CD4-positive, CD25-positive, alpha-beta regulatory T cell (primary cell): ENCODE results near the gene TMEM235. TPM values are rescaled to one million over a fixed set of nuclear protein-coding genes. Genes with fewer than 3 reads are reported as not detected.

ENCODE experiments used
- ATAC-seq, 2 donors: fragments of 150-1000 bp; cut with Tn5 transposase; one replicate each; pipeline ENCODE4 v1.10.0; 2021; ENCODE audit warnings: low read depth in 2 of 2, moderate number of reproducible peaks in 2 of 2, moderate library complexity in 1 of 2
- DNase-seq, 3 donors: peaks; one replicate each; pipeline versions ENCODE4 v3.0.0 to v3.0.0-alpha.2; 2012 to 2022; ENCODE audit warnings: mixed read lengths in 1 of 3
- H3K27ac ChIP-seq: one replicate; pipeline ENCODE4 v1.7.0; 2013; ENCODE audit warnings: mild to moderate bottlenecking, low read length; ENCODE audit not compliant: insufficient read depth, poor library complexity, severe bottlenecking
- H3K27me3 ChIP-seq: one replicate; pipeline ENCODE4 v1.7.0; 2013; ENCODE audit warnings: low read length; ENCODE audit not compliant: control insufficient read depth, insufficient read depth
- H3K36me3 ChIP-seq: one replicate; pipeline ENCODE4 v1.7.0; 2013; ENCODE audit warnings: mild to moderate bottlenecking, low read length, moderate library complexity; ENCODE audit not compliant: control insufficient read depth, insufficient read depth
- H3K4me1 ChIP-seq: 2 replicates; pipeline ENCODE4 v1.7.0; 2013; ENCODE audit warnings: mild to moderate bottlenecking, low read length; ENCODE audit not compliant: insufficient read depth, control insufficient read depth, poor library complexity, severe bottlenecking
- H3K4me3 ChIP-seq: one replicate; pipeline ENCODE4 v1.7.0; 2013; ENCODE audit warnings: low read depth, mild to moderate bottlenecking, low read length, moderate library complexity
- H3K9me3 ChIP-seq, 2 experiments: 1 replicate in 1 of 2; 2 replicates in 1 of 2; pipeline ENCODE4 v1.7.0; 2013; ENCODE audit warnings: low read length in 2 of 2, mild to moderate bottlenecking in 1 of 2, moderate library complexity in 1 of 2; ENCODE audit not compliant: control insufficient read depth in 2 of 2
- H3K27ac Mint-ChIP-seq, 3 donors: one replicate each; pipeline ENCODE4 v1.8.0; 2020 to 2022; ENCODE audit warnings: mild to moderate bottlenecking in 3 of 3, mixed read lengths in 3 of 3, moderate library complexity in 2 of 3
- H3K27me3 Mint-ChIP-seq: one replicate; pipeline ENCODE4 v1.8.0; 2022; ENCODE audit warnings: mild to moderate bottlenecking, mixed read lengths
- H3K36me3 Mint-ChIP-seq: one replicate; pipeline ENCODE4 v1.8.0; 2020; ENCODE audit warnings: mixed read lengths
- H3K4me1 Mint-ChIP-seq, 4 donors: one replicate each; pipeline ENCODE4 v1.8.0; 2020 to 2022; ENCODE audit warnings: mixed read lengths in 4 of 4, mild to moderate bottlenecking in 1 of 4
- H3K4me3 Mint-ChIP-seq, 4 donors: one replicate each; pipeline ENCODE4 v1.8.0; 2020 to 2022; ENCODE audit warnings: mild to moderate bottlenecking in 4 of 4, mixed read lengths in 4 of 4, moderate library complexity in 3 of 4
- H3K9me3 Mint-ChIP-seq, 7 donors: one replicate each; pipeline ENCODE4 v1.8.0; 2020 to 2022; ENCODE audit warnings: mixed read lengths in 7 of 7, mild to moderate bottlenecking in 3 of 7, moderate library complexity in 2 of 7
- polyA plus RNA-seq, 4 donors: library from polyadenylated mRNA; unstranded; fragments of 300-500 nt; fragmentation: Illumina TruSeq; gene quantifications; one replicate each; pipeline ENCODE4 v1.2.3, GENCODE V29; 2021
- total RNA-seq: library from RNA; stranded (reverse); gene quantifications from one replicate; pipeline ENCODE4 v1.2.3, GENCODE V29; 2022

Gene TMEM235
- total and polyA plus RNA-seq, 5 donors from 2014 or later: not detected

- Histone ChIP-seq H3K27ac (no peak overlapping the region), H3K27me3 (no peaks in the 10 kb centered on the region), H3K4me1 (no peaks in the 10 kb centered on the region), H3K9me3 (no peaks in the 10 kb centered on the region), H3K36me3 (no peaks in the 10 kb centered on the region), H3K4me3 (no peak overlapping the region)
- Mint-ChIP-seq H3K4me1 (peaks cover 0 to 4% (median 0%) of the 10 kb centered on the region in 4 donors), H3K4me3 (no peak overlapping the region), H3K27me3 (no peaks in the 10 kb centered on the region), H3K9me3 (no peaks in the 10 kb centered on the region), H3K27ac (no peak overlapping the region), H3K36me3 (no peaks in the 10 kb centered on the region)
- DNase-seq (no peak), ATAC-seq (no peak)
Measured at GRCh38 chr17:78208486-78208885, 22.9 kb upstream of the TMEM235 start.

DNA sequence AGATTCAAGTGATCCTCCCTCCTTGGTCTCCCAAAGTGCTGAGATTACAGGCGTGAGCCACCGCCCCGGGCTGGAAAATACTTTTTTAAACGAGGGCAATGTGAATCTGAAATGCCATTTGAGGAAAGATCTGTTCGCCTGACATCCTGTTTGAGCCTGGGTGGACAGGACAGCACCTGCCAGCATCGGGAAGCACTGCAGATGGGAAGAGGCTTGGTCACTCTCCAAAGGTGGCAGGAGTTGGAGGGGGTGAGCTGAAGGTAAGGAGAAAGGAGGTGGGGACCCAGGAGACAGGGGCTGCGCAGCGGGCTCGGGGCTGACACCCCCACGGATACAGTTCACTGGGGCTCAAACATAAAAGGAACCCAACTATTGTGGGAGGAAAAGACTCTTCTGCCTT lies 21.3 kb upstream of the TMEM235 start:
- Histone ChIP-seq H3K9me3 (no peaks in the 10 kb centered on the region), H3K27ac (no peak overlapping the region), H3K4me3 (no peak overlapping the region), H3K27me3 (no peaks in the 10 kb centered on the region), H3K4me1 (peaks cover 6% of the 10 kb centered on the region), H3K36me3 (no peaks in the 10 kb centered on the region)
- H3K27ac Mint-ChIP-seq: no peak overlapping the region
- ATAC-seq (no peak), DNase-seq (no peak)
- H3K9me3 Mint-ChIP-seq: no peaks in the 10 kb centered on the region
- no peak overlapping the region for H3K4me3 Mint-ChIP-seq
- peaks cover 0 to 14% (median 0%) of the 10 kb centered on the region in 4 donors for H3K4me1 Mint-ChIP-seq
- H3K36me3 Mint-ChIP-seq: no peaks in the 10 kb centered on the region
- no peaks in the 10 kb centered on the region for H3K27me3 Mint-ChIP-seq

GRCh38 chr17:78211032-78211431 lies 20.4 kb upstream of the TMEM235 start:
- H3K36me3 ChIP-seq: no peaks in the 10 kb centered on the region
- no peak overlapping the region for H3K27ac ChIP-seq
- H3K4me1 Mint-ChIP-seq: peaks cover 0 to 14% (median 0%) of the 10 kb centered on the region in 4 donors
- peaks cover 6% of the 10 kb centered on the region for H3K4me1 ChIP-seq
- H3K36me3 Mint-ChIP-seq: no peaks in the 10 kb centered on the region
- ATAC-seq (no peak), DNase-seq (no peak)
- H3K27me3 ChIP-seq: no peaks in the 10 kb centered on the region
- no peaks in the 10 kb centered on the region for H3K9me3 Mint-ChIP-seq
- no peak overlapping the region for H3K4me3 Mint-ChIP-seq
- no peak overlapping the region for H3K27ac Mint-ChIP-seq
- H3K4me3 ChIP-seq: no peak overlapping the region
- H3K9me3 ChIP-seq: no peaks in the 10 kb centered on the region
- no peaks in the 10 kb centered on the region for H3K27me3 Mint-ChIP-seq

- Histone ChIP-seq H3K4me3 (no peak within 1 kb of the TSS), H3K27ac (peak within 1 kb of the TSS; percentile 23), H3K9me3 (no peaks in the 10 kb centered on the region), H3K27me3 (no peaks in the 10 kb centered on the region), H3K36me3 (no peaks in the 10 kb centered on the region), H3K4me1 (peaks cover 6% of the 10 kb centered on the region)
- peak within 1 kb of the TSS; percentile 75 to 94 (median 82) for H3K4me3 Mint-ChIP-seq
- no peaks in the 10 kb centered on the region for H3K36me3 Mint-ChIP-seq
- H3K9me3 Mint-ChIP-seq: no peaks in the 10 kb centered on the region
- peak; percentile 100 for ATAC-seq
- H3K4me1 Mint-ChIP-seq: peaks cover 0 to 14% (median 2%) of the 10 kb centered on the region in 4 donors
- DNase-seq: peak; percentile 85 to 93 (median 89)
- H3K27me3 Mint-ChIP-seq: no peaks in the 10 kb centered on the region
- H3K27ac Mint-ChIP-seq: peak within 1 kb of the TSS in 1 of 3 donors; percentile 52
Measured at GRCh38 chr17:78214016-78214705, 17.3 kb upstream of the TMEM235 start, which contains the start of gene BIRC5. TSS of gene BIRC5 (plus strand) at chr17:78214253. CDS start at chr17:78214317, 64 bp downstream.

DNA sequence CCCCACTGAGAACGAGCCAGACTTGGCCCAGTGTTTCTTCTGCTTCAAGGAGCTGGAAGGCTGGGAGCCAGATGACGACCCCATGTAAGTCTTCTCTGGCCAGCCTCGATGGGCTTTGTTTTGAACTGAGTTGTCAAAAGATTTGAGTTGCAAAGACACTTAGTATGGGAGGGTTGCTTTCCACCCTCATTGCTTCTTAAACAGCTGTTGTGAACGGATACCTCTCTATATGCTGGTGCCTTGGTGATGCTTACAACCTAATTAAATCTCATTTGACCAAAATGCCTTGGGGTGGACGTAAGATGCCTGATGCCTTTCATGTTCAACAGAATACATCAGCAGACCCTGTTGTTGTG lies 16.7 kb upstream of the TMEM235 start:
- Mint-ChIP-seq H3K9me3 (no peaks in the 10 kb centered on the region), H3K4me3 (peak overlapping the region; percentile 75 to 94 (median 82)), H3K27me3 (no peaks in the 10 kb centered on the region), H3K36me3 (no peaks in the 10 kb centered on the region), H3K27ac (no peak overlapping the region), H3K4me1 (peaks cover 0 to 14% (median 2%) of the 10 kb centered on the region in 4 donors)
- peak in 1 of 3 donors; percentile 23 for DNase-seq
- peaks cover 6% of the 10 kb centered on the region for H3K4me1 ChIP-seq
- H3K4me3 ChIP-seq: no peak overlapping the region
- no peaks in the 10 kb centered on the region for H3K36me3 ChIP-seq
- ATAC-seq: no peak
- no peaks in the 10 kb centered on the region for H3K27me3 ChIP-seq
- no peaks in the 10 kb centered on the region for H3K9me3 ChIP-seq
- peak overlapping the region; percentile 23 for H3K27ac ChIP-seq

DNA sequence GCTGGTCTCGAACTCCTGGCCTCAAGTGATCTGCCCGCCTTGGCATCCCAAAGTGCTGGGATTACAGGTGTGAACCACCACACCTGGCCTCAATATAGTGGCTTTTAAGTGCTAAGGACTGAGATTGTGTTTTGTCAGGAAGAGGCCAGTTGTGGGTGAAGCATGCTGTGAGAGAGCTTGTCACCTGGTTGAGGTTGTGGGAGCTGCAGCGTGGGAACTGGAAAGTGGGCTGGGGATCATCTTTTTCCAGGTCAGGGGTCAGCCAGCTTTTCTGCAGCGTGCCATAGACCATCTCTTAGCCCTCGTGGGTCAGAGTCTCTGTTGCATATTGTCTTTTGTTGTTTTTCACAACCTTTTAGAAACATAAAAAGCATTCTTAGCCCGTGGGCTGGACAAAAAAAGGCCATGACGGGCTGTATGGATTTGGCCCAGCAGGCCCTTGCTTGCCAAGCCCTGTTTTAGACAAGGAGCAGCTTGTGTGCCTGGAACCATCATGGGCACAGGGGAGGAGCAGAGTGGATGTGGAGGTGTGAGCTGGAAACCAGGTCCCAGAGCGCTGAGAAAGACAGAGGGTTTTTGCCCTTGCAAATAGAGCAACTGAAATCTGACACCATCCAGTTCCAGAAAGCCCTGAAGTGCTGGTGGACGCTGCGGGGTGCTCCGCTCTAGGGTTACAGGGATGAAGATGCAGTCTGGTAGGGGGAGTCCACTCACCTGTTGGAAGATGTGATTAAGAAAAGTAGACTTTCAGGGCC lies 11.9 kb upstream of the TMEM235 start:
- Histone ChIP-seq H3K4me1 (peaks cover 2% of the 10 kb centered on the region), H3K27me3 (no peaks in the 10 kb centered on the region), H3K9me3 (no peaks in the 10 kb centered on the region), H3K4me3 (no peak overlapping the region), H3K27ac (no peak overlapping the region), H3K36me3 (no peaks in the 10 kb centered on the region)
- Mint-ChIP-seq H3K27ac (peak overlapping the region in 1 of 3 donors; percentile 81), H3K9me3 (no peaks in the 10 kb centered on the region), H3K4me3 (no peak overlapping the region), H3K27me3 (no peaks in the 10 kb centered on the region), H3K4me1 (peaks cover 0 to 18% (median 4%) of the 10 kb centered on the region in 4 donors), H3K36me3 (no peaks in the 10 kb centered on the region)
- no peak for ATAC-seq
- no peak for DNase-seq

GRCh38 chr17:78223061-78223460 lies 8.4 kb upstream of the TMEM235 start:
- no peaks in the 10 kb centered on the region for H3K4me1 ChIP-seq
- H3K36me3 ChIP-seq: no peaks in the 10 kb centered on the region
- H3K27ac ChIP-seq: no peak overlapping the region
- H3K4me3 ChIP-seq: no peak overlapping the region
- Mint-ChIP-seq H3K27ac (peak overlapping the region; percentile 6 to 69 (median 56)), H3K27me3 (no peaks in the 10 kb centered on the region), H3K9me3 (no peaks in the 10 kb centered on the region), H3K4me3 (no peak overlapping the region), H3K4me1 (peaks cover 0 to 17% (median 2%) of the 10 kb centered on the region in 4 donors), H3K36me3 (no peaks in the 10 kb centered on the region)
- DNase-seq: no peak
- H3K27me3 ChIP-seq: no peaks in the 10 kb centered on the region
- no peaks in the 10 kb centered on the region for H3K9me3 ChIP-seq
- ATAC-seq: peak; percentile 20 to 45
